Measurements from ENCODE around the gene GYS1.
"Not testable (repeated sequence)": the region's sequence is repeated elsewhere in the genome, so short reads cannot be mapped to it uniquely, and the experiment has no call there.

GRCh38 chr19:49018388-49019241 is 25.5 kb upstream of the GYS1 start:
- not testable (repeated sequence) for TF ChIP-seq TAF1 (IDR thresholded peaks at IDR 0.05; ENCODE audit: low read depth); EZH2 (IDR thresholded peaks at IDR 0.05; ENCODE audit: borderline replicate concordance, insufficient read depth, low read length, poor library complexity, severe bottlenecking); POLR2AphosphoS5 (IDR thresholded peaks at IDR 0.05); EP300 (conservative IDR thresholded peaks at IDR 0.05; ENCODE audit: poor library complexity, severe bottlenecking); SMC3 (conservative IDR thresholded peaks at IDR 0.05; ENCODE audit: poor library complexity)
- TF ChIP-seq, protein P1, sequence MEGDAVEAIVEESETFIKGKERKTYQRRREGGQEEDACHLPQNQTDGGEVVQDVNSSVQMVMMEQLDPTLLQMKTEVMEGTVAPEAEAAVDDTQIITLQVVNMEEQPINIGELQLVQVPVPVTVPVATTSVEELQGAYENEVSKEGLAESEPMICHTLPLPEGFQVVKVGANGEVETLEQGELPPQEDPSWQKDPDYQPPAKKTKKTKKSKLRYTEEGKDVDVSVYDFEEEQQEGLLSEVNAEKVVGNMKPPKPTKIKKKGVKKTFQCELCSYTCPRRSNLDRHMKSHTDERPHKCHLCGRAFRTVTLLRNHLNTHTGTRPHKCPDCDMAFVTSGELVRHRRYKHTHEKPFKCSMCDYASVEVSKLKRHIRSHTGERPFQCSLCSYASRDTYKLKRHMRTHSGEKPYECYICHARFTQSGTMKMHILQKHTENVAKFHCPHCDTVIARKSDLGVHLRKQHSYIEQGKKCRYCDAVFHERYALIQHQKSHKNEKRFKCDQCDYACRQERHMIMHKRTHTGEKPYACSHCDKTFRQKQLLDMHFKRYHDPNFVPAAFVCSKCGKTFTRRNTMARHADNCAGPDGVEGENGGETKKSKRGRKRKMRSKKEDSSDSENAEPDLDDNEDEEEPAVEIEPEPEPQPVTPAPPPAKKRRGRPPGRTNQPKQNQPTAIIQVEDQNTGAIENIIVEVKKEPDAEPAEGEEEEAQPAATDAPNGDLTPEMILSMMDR (IDR thresholded peaks at IDR 0.05; ENCODE audit: poor library complexity, severe bottlenecking), result not testable (repeated sequence)
